ENCODE data around the gene C18orf63.

DNA sequence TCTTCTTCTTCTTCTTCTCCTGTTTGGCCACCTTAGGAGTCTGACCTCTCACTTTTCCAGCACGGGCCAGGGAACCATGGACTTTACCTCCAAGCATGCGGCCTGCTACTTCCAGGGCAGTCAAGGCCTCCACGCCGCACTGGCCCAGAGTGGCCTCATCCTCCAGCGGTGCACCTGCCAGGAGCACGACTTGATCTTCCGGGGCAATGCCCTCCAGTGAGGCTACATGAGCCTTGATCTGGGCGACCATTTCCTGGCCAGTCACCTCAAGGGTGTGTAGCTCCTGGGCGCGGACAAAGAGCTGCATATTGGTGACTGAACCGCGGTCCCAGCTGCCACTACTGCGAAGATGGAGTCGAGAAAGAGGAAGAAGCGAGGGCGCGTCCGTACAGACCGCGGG, 74.4 kb downstream of the C18orf63 start:
- TF ChIP-seq, protein P1, sequence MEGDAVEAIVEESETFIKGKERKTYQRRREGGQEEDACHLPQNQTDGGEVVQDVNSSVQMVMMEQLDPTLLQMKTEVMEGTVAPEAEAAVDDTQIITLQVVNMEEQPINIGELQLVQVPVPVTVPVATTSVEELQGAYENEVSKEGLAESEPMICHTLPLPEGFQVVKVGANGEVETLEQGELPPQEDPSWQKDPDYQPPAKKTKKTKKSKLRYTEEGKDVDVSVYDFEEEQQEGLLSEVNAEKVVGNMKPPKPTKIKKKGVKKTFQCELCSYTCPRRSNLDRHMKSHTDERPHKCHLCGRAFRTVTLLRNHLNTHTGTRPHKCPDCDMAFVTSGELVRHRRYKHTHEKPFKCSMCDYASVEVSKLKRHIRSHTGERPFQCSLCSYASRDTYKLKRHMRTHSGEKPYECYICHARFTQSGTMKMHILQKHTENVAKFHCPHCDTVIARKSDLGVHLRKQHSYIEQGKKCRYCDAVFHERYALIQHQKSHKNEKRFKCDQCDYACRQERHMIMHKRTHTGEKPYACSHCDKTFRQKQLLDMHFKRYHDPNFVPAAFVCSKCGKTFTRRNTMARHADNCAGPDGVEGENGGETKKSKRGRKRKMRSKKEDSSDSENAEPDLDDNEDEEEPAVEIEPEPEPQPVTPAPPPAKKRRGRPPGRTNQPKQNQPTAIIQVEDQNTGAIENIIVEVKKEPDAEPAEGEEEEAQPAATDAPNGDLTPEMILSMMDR (conservative IDR thresholded peaks at IDR 0.05; ENCODE audit: low read depth, low read length): no peak
- no peak for TF ChIP-seq EZH2 (IDR thresholded peaks at IDR 0.05; ENCODE audit: borderline replicate concordance, low read depth, low read length, poor library complexity, severe bottlenecking)
